Measurements from ENCODE around the gene CRTC1.

- TF ChIP-seq CTCF (IDR thresholded peaks at IDR 0.05): no peak
- no peak for TF ChIP-seq EP300 (IDR thresholded peaks at IDR 0.05)
- TF ChIP-seq POLR2AphosphoS5 (IDR thresholded peaks at IDR 0.05): no peak
These were observed 120.7 kb downstream of the CRTC1 start for GRCh38 chr19:18804139-18804601.
